Stimulated activated CD4-positive, alpha-beta T cell treated with anti-CD3 and anti-CD28 coated beads, TNF-alpha, amount 100 ng/mL, for 4 hours (primary cell): Measurements from ENCODE around the gene CACNA2D3.

ENCODE experiments used
- DNase-seq, 3 experiments: peaks; one replicate each; pipeline ENCODE4 v3.0.0-alpha.2; 2020; ENCODE audit warnings: low read depth in 3 of 3

The CACNA2D3 gene

GRCh38 chr3:54876694-54877093, 754.3 kb downstream of the CACNA2D3 start:
- no peak for DNase-seq

GRCh38 chr3:54877730-54878129, 755.4 kb downstream of the CACNA2D3 start:
- no peak for DNase-seq

GRCh38 chr3:54878145-54878544, 755.8 kb downstream of the CACNA2D3 start:
- no peak for DNase-seq

GRCh38 chr3:54882129-54882833, 759.9 kb downstream of the CACNA2D3 start:
- DNase-seq: no peak

- DNase-seq: no peak
Observed at GRCh38 chr3:54888162-54888561, 765.8 kb downstream of the CACNA2D3 start.

- DNase-seq: no peak
Observed at GRCh38 chr3:54888873-54889272, 766.5 kb downstream of the CACNA2D3 start.

- no peak for DNase-seq
Observed at GRCh38 chr3:54889731-54890130, 767.4 kb downstream of the CACNA2D3 start.

- no peak for DNase-seq
Observed at GRCh38 chr3:54891540-54891897, 769.2 kb downstream of the CACNA2D3 start.

- DNase-seq: no peak
Observed at GRCh38 chr3:54892168-54892567, 769.8 kb downstream of the CACNA2D3 start.

GRCh38 chr3:54895613-54896012, 773.3 kb downstream of the CACNA2D3 start:
- no peak for DNase-seq

GRCh38 chr3:54897028-54897711, 774.8 kb downstream of the CACNA2D3 start:
- no peak for DNase-seq

GRCh38 chr3:54899273-54899672, 776.9 kb downstream of the CACNA2D3 start:
- no peak for DNase-seq

- no peak for DNase-seq
Observed at GRCh38 chr3:54900838-54901591, 778.7 kb downstream of the CACNA2D3 start.

GRCh38 chr3:54901906-54902685, 779.7 kb downstream of the CACNA2D3 start:
- no peak for DNase-seq

GRCh38 chr3:54905261-54905888, 783.0 kb downstream of the CACNA2D3 start:
- no peak for DNase-seq

GRCh38 chr3:54905920-54906319, 783.6 kb downstream of the CACNA2D3 start:
- DNase-seq: no peak

- no peak for DNase-seq
Observed at GRCh38 chr3:54906763-54907162, 784.4 kb downstream of the CACNA2D3 start.

GRCh38 chr3:54909191-54909590, 786.8 kb downstream of the CACNA2D3 start:
- DNase-seq: no peak

- DNase-seq: no peak
Observed at GRCh38 chr3:54914180-54914579, 791.8 kb downstream of the CACNA2D3 start.

GRCh38 chr3:54915181-54915580, 792.8 kb downstream of the CACNA2D3 start:
- no peak for DNase-seq

GRCh38 chr3:54915976-54916375, 793.6 kb downstream of the CACNA2D3 start:
- DNase-seq: no peak

- DNase-seq: no peak
Observed at GRCh38 chr3:54916732-54917131, 794.4 kb downstream of the CACNA2D3 start.
